Heart right ventricle (tissue), 16 donors: Measurements from ENCODE around the gene PSMG3. TPM values are rescaled to one million over a fixed set of nuclear protein-coding genes. Genes with fewer than 3 reads are reported as not detected.

Source experiments
- ATAC-seq, 8 donors: fragments of 200-7000 bp; cut with Tn5 transposase; one replicate each; pipeline ENCODE4 v1.9.1; 2020; ENCODE audit warnings: mild to moderate bottlenecking in 8 of 8, moderate library complexity in 8 of 8, moderate number of reproducible peaks in 1 of 8
- DNase-seq, 2 donors: peaks; one replicate each; pipeline ENCODE4 v3.0.0-alpha.2; 2020
- H3K27ac ChIP-seq, 10 donors: fragments of 200-600 bp; sonication (generic) in 2 of 10; one replicate each; pipeline versions ENCODE4 v1.5.0 to v1.8.0; 2020 to 2022; ENCODE audit warnings: mild to moderate bottlenecking in 3 of 10
- H3K27me3 ChIP-seq, 7 donors: fragments of 200-600 bp; one replicate each; pipeline ENCODE4 v1.8.0; 2021 to 2022; ENCODE audit warnings: mild to moderate bottlenecking in 2 of 7
- H3K36me3 ChIP-seq, 9 donors: fragments of 200-600 bp; sonication (generic) in 1 of 9; one replicate each; pipeline versions ENCODE4 v1.5.0 to v1.8.0; 2020 to 2022; ENCODE audit warnings: mild to moderate bottlenecking in 2 of 9
- H3K4me1 ChIP-seq, 9 donors: fragments of 200-600 bp; sonication (generic) in 1 of 9; one replicate each; pipeline versions ENCODE4 v1.5.0 to v1.8.0; 2020 to 2022; ENCODE audit warnings: mild to moderate bottlenecking in 4 of 9
- H3K4me3 ChIP-seq, 10 donors: fragments of 200-600 bp; sonication (generic) in 2 of 10; one replicate each; pipeline versions ENCODE4 v1.5.0 to v1.8.0; 2020 to 2022; ENCODE audit warnings: mild to moderate bottlenecking in 7 of 10, moderate library complexity in 2 of 10
- H3K9me3 ChIP-seq, 11 donors: fragments of 200-600 bp in 10 of 11; sonication (generic) in 2 of 11; one replicate each; pipeline versions ENCODE4 v1.5.0 to v1.8.0; 2013 to 2022; ENCODE audit warnings: mild to moderate bottlenecking in 2 of 11, control low read depth in 1 of 11, moderate library complexity in 1 of 11
- CTCF ChIP-seq, 9 donors: fragments of 200-600 bp; sonication (generic) in 2 of 9; IDR thresholded peaks; one replicate each; pipeline versions ENCODE4 v1.5.0 to v1.8.0; 2021 to 2022; ENCODE audit warnings: antibody characterized with exemption in 9 of 9, mild to moderate bottlenecking in 5 of 9, moderate library complexity in 1 of 9
- WGBS, 2 donors: extraction: QIAGEN DNeasy Blood & Tissue Kit; methylation state at CpG; one replicate each; pipeline ENCODE4 v1.1.7; 2013; ENCODE audit warnings: inconsistent platforms in 1 of 2; 5-methylcytosine and 5-hydroxymethylcytosine counted together
- intact Hi-C, 10 donors: fragments of 100-400 bp; cut with DNase I; formaldehyde crosslinking; loops; one replicate each; pipeline versions ENCODE4 v1.11.1 to v1.14.2; 2022
- polyA plus RNA-seq, 2 donors: library from polyadenylated mRNA; stranded (reverse); fragments of 200-250 nt; gene quantifications; one replicate each; pipeline ENCODE4 v1.2.3, GENCODE V29; 2013
- total RNA-seq, 10 donors: library from RNA; stranded (reverse); fragmentation: NEBNext Ultra II Directional in 3 of 10; extraction: Animal tissue kit (Norgen Biotek cat#: 25700) in 3 of 10; gene quantifications; one replicate each; pipeline versions ENCODE4 v1.2.1 to v1.2.4, GENCODE V29; 2021 to 2023
- donor health status: Arrhythmogenic right ventricular cardiomyopathy.
- donor health status: ischemic (EF 13 %, LVEDD 7.1; RV severe dilation, severe dysfunction).
- donor health status: healthy with polysubstance abuse.
- donor health status: DM: no; HTN: yes; CAD: no.
- donor health status: DM: no; HTN: no; CAD: no.
- donor health status: ischemic (EF 25% LVEDD 6.9; RV normal size, moderate dysfunction).
- donor health status: ischemic (EF 25% LVEDD 5.7; RV mildly dilated, moderate dysfunction).
- donor health status: healthy.
- donor health status: DM: yes; HTN: yes; CAD: no.
- donor health status: Ischemic cardiomyopathy.
- donor health status: ischemic (EF 35%, LVEDD 5.7; RV mildly dilated, moderate dysfunction).
- donor health status: nonischemic (EF 11% LVEDD 7.7; RV severe dilation, severe dysfunction).
- donor health status: DM: yes; HTN: yes; CAD: no.
- donor health status: PGD.
- donor health status: ischemic (EF 29% LVEDD 5.4; RV normal size, mild dysfunction).
- donor health status: nonischemic (EF 23%, LVEDD 6.1; RV moderate dilation, normal function).

PSMG3 gene
- total and polyA plus RNA-seq, 12 donors, result 7.3 to 45.7 (median 12.0) TPM

- Histone ChIP-seq H3K36me3 (no peaks in the 10 kb centered on the region), H3K4me3 (no peak overlapping the region), H3K27me3 (peaks cover 0 to 58% (median 45%) of the 10 kb centered on the region in 7 donors), H3K4me1 (peaks cover 0 to 10% (median 0%) of the 10 kb centered on the region in 9 donors), H3K27ac (no peak overlapping the region), H3K9me3 (no peaks in the 10 kb centered on the region)
- TF ChIP-seq CTCF (IDR thresholded peaks at IDR 0.05), result no peak
- WGBS, 2 donors, result 69 to 70% methylated on average over 39 of the region's 39 CpGs
- intact Hi-C loops, result loop anchor here in 1 of 10 donors (10.0 kb wide), 1 partner anchor 168 kb away; no protein-coding TSS in a partner anchor
- DNase-seq (no peak), ATAC-seq (no peak)
These were observed 26.6 kb upstream of the PSMG3 start for GRCh38 chr7:1596181-1597043.

GRCh38 chr7:1595636-1596035 is 25.8 kb upstream of the PSMG3 start:
- 65% methylated on average over 12 of the region's 12 CpGs for WGBS, 2 donors
- no peaks in the 10 kb centered on the region for H3K9me3 ChIP-seq
- peaks cover 0 to 10% (median 0%) of the 10 kb centered on the region in 9 donors for H3K4me1 ChIP-seq
- intact Hi-C loops, result loop anchor here in 1 of 10 donors (10.0 kb wide), 1 partner anchor 169 kb away; no protein-coding TSS in a partner anchor
- TF ChIP-seq CTCF (IDR thresholded peaks at IDR 0.05), result no peak
- no peak overlapping the region for H3K27ac ChIP-seq
- no peak overlapping the region for H3K4me3 ChIP-seq
- peaks cover 0 to 66% (median 45%) of the 10 kb centered on the region in 7 donors for H3K27me3 ChIP-seq
- H3K36me3 ChIP-seq, result no peaks in the 10 kb centered on the region
- DNase-seq (no peak), ATAC-seq (no peak)

GRCh38 chr7:1595027-1595426 is 25.2 kb upstream of the PSMG3 start:
- no peak for TF ChIP-seq CTCF (IDR thresholded peaks at IDR 0.05)
- peaks cover 0 to 72% (median 45%) of the 10 kb centered on the region in 7 donors for H3K27me3 ChIP-seq
- no peak for ATAC-seq

GRCh38 chr7:1593904-1594421 is 24.1 kb upstream of the PSMG3 start:
- Histone ChIP-seq H3K9me3 (peaks cover 0 to 9% (median 4%) of the 10 kb centered on the region in 11 donors), H3K36me3 (no peaks in the 10 kb centered on the region), H3K4me3 (no peak overlapping the region), H3K27ac (no peak overlapping the region), H3K4me1 (peaks cover 0 to 10% (median 0%) of the 10 kb centered on the region in 9 donors), H3K27me3 (peaks cover 0 to 82% (median 54%) of the 10 kb centered on the region in 7 donors)
- 71 to 85% methylated on average over 4 of the region's 4 CpGs for WGBS, 2 donors
- DNase-seq (no peak), ATAC-seq (no peak)
- no peak for TF ChIP-seq CTCF (IDR thresholded peaks at IDR 0.05)
- intact Hi-C loops, result loop anchor here in 1 of 10 donors (10.0 kb wide), 1 partner anchor 171 kb away; no protein-coding TSS in a partner anchor

More at GRCh38 chr7:1595027-1595426, 25.2 kb upstream of the PSMG3 start:
- Histone ChIP-seq H3K9me3 (no peaks in the 10 kb centered on the region), H3K27ac (no peak overlapping the region), H3K4me3 (no peak overlapping the region), H3K4me1 (peaks cover 0 to 10% (median 0%) of the 10 kb centered on the region in 9 donors), H3K36me3 (no peaks in the 10 kb centered on the region)
- no peak for DNase-seq
- WGBS, 2 donors, result 88 to 89% methylated on average over 3 of the region's 3 CpGs
- intact Hi-C loops, result loop anchor here in 1 of 10 donors (10.0 kb wide), 1 partner anchor 170 kb away; no protein-coding TSS in a partner anchor
